RWPE1 (cell line): Measurements from ENCODE around the gene CMTM5.
"Not testable (repeated sequence)": the region's sequence is repeated elsewhere in the genome, so short reads cannot be mapped to it uniquely, and the experiment has no call there.

Source experiments
- CTCF ChIA-PET: fragments of 350-600 bp; sonication (Branson Sonifier 250); formaldehyde crosslinking; extraction: SDS; loops from one replicate; lab custom pipeline; 2021; lab: Yijun Ruan, JAX
- POLR2A ChIA-PET: fragments of 400-600 bp; formaldehyde crosslinking; extraction: SDS; loops from one replicate; lab custom pipeline; 2020; ENCODE audit warnings: antibody characterized with exemption; ENCODE audit not compliant: low non-redundant PET; lab: Yijun Ruan, JAX
- DNase-seq: peaks from one replicate; pipeline ENCODE4 v3.0.0; 2012; ENCODE audit warnings: low spot score
- H3K27ac ChIP-seq: fragments of 450-650 bp; 2 replicates; pipeline ENCODE4 v1.5.1; 2017
- CTCF ChIP-seq: fragments of 450-650 bp; conservative IDR thresholded peaks from 2 replicates; pipeline ENCODE4 v1.5.1; 2017; ENCODE audit warnings: low read depth, mild to moderate bottlenecking

The CMTM5 gene

GRCh38 chr14:23423657-23424056, 46.8 kb downstream of the CMTM5 start:
- POLR2A ChIA-PET = no interaction called here
- H3K27ac ChIP-seq = no peak overlapping the region
- no peak for DNase-seq
- CTCF ChIA-PET = no interaction called here
- no peak for TF ChIP-seq CTCF

- H3K27ac ChIP-seq = no peak overlapping the region
- ChIA-PET CTCF (no interaction called here), POLR2A (no interaction called here)
- DNase-seq = no peak
- TF ChIP-seq CTCF = no peak
Observed at GRCh38 chr14:23425169-23425568, 48.3 kb downstream of the CMTM5 start.

GRCh38 chr14:23425798-23426197, 49.0 kb downstream of the CMTM5 start:
- POLR2A ChIA-PET = not testable (repeated sequence)

GRCh38 chr14:23428686-23429495, 52.0 kb downstream of the CMTM5 start:
- ChIA-PET POLR2A (no interaction called here), CTCF (no interaction called here)
- no peak overlapping the region for H3K27ac ChIP-seq
- no peak for DNase-seq
- no peak for TF ChIP-seq CTCF

More at GRCh38 chr14:23425798-23426197, 49.0 kb downstream of the CMTM5 start:
- CTCF ChIA-PET, H3K27ac ChIP-seq, DNase-seq: not testable (repeated sequence)
